HG03575 (cell line): ENCODE results near the gene GPRC5A.

ENCODE experiments used
- ATAC-seq: cut with Tn5 transposase; IDR thresholded peaks from one replicate; pipeline ENCODE4 v1.9.1; 2021; ENCODE audit not compliant: unreplicated experiment, insufficient number of reproducible peaks, low FRiP score; ENCODE audit errors: extremely low read depth

Gene GPRC5A

DNA sequence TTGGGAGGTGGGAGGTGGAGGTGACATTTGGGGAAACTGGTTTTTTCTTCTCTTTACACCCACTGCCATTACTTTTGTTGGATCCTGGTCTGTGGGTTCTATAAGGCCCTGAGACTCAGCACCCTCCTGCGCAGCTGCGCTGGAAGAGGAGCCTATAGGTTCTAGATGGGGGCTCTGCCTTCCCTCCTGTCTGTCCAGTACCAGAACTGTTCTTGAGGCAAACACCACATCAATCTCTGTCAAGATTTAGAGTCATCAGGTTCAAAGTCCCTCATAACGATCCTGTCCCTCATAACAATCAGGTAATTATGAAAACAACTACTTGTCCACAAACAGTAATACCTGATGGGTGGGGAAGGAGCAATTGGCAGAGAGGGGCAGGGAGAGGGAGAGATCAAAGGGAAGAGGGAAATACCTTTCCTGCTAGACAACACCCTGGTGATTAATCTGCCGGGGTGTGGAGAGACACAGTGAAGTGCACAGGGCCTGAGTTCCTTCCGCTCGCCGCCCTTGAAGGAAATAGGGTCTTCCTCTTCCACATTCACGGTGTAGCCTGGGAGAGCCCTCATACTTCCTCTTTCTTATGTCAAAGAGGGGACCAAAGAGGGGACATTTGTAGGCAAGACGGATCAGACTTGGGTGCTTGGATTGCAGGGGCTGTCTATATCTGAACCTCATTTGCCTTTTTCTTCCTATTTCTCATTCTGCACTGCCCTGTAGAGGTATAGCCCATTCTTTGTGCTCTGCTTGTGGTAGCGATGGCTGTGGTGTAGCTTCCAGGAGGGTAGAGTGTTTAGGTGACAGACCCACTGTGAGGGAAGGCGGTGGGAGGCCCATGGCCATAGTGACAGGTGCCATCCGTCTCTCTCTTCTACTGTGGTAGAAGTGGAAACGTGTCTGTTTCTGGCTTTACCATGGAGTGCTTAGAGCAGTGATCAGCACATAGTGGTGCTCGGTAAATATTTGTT lies 12.6 kb downstream of the GPRC5A start:
- ATAC-seq: no peak

DNA sequence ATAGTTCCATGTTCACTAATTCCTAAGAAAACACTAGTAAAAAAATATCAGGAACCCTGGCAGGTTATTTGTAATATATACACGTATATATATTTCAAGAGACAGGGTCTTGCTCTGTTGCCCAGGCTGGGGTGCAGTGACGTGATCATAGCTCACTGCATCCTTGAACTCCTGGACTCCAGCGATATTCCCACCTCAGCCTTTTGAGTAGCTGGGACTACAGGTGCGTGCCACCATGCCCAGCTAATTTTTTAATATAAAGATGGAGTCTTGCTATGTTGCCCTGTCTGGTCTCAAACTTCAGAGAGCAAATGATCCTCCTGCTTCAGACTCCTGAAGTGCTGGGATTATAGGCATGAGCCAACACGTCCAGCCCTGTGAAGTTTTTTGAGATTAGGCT lies 16.2 kb downstream of the GPRC5A start:
- ATAC-seq: no peak

DNA sequence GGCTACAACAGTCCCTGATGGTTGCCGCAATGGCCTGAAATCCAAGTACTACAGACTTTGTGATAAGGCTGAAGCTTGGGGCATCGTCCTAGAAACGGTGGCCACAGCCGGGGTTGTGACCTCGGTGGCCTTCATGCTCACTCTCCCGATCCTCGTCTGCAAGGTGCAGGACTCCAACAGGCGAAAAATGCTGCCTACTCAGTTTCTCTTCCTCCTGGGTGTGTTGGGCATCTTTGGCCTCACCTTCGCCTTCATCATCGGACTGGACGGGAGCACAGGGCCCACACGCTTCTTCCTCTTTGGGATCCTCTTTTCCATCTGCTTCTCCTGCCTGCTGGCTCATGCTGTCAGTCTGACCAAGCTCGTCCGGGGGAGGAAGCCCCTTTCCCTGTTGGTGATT lies 16.9 kb downstream of the GPRC5A start:
- no peak for ATAC-seq

DNA sequence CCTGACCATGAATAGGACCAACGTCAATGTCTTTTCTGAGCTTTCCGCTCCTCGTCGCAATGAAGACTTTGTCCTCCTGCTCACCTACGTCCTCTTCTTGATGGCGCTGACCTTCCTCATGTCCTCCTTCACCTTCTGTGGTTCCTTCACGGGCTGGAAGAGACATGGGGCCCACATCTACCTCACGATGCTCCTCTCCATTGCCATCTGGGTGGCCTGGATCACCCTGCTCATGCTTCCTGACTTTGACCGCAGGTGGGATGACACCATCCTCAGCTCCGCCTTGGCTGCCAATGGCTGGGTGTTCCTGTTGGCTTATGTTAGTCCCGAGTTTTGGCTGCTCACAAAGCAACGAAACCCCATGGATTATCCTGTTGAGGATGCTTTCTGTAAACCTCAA lies 17.3 kb downstream of the GPRC5A start:
- ATAC-seq: no peak

DNA sequence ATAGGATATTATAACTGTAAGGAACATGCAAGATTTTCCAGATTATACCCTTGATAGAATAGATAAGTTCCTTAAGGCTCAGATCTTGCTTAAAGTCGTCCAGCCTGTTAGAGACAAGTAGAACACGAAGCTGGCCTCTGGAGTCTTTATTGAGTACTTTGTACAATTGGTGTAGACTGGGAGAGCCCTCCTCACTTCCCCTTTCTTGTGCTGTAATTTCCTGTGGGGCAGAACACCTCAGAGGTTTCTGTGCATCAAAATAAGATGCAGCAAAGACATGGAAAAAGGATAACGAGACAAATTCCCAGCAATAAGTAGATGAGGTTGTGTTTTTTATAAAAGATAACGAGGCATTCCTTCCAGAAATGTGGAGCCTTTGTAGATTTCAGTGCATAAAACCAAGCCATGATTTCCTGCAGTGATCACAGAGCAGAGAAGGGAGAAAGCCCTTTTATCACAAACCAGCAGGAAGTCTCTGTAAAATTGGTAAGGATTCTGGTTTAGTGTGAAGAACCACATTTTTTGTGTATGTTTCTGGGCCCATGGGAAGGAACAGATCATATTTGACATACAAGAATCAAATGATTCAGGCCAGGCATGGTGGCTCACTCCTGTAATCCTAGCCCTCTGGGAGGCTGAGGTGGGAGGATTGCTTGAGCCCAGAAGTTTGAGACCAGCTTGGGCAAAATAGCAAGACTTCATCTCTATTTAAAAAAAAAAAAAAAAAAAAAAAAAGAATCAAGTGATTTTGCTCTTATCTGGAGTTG lies 18.0 kb downstream of the GPRC5A start:
- ATAC-seq: no peak

DNA sequence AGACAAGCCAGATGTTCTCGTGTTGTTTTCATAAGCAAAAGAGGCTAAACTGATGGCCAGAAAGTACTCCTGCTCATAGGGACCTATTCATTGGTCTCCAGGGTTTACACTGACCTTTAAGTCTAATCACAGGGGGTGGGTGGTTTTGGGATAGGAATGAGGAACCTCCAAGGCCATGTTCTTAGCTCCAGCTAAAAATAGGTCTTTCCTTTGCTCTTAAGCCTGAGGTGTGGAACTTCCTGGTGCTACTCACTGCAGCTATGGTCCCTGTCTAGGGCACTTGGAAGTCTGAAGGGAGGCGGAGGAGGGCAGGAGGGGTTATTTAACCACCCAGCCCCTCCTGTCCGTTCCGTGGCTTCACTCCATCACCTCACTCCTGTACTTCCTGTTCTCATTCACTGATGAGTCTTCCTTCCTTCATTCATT lies 18.6 kb downstream of the GPRC5A start:
- no peak for ATAC-seq

DNA sequence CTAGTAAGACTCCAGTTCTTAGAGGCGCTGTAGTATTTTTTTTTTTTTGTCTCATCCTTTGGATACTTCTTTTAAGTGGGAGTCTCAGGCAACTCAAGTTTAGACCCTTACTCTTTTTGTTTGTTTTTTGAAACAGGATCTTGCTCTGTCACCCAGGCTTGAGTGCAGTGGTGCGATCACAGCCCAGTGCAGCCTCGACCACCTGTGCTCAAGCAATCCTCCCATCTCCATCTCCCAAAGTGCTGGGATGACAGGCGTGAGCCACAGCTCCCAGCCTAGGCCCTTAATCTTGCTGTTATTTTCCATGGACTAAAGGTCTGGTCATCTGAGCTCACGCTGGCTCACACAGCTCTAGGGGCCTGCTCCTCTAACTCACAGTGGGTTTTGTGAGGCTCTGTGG lies 21.3 kb downstream of the GPRC5A start:
- ATAC-seq: no peak

DNA sequence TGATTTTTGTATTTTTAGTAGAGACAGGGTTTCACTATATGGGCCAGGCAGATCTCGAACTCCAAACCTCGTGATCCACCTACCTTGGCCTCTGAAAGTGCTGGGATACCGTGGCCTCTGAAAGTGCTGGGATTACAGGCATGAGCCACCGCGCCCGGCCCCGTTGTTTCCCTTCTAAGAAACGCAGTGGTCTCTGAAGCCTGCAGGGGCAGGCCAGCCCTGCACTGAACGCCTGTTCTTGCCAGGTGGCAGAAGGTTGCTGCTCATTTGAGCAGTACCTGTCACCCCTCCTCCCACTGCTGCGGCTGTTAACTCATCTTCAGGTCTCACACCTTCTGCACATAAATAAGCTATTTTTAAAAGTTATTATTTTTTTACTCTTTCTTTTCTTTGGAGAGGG lies 24.3 kb downstream of the GPRC5A start:
- ATAC-seq: no peak

DNA sequence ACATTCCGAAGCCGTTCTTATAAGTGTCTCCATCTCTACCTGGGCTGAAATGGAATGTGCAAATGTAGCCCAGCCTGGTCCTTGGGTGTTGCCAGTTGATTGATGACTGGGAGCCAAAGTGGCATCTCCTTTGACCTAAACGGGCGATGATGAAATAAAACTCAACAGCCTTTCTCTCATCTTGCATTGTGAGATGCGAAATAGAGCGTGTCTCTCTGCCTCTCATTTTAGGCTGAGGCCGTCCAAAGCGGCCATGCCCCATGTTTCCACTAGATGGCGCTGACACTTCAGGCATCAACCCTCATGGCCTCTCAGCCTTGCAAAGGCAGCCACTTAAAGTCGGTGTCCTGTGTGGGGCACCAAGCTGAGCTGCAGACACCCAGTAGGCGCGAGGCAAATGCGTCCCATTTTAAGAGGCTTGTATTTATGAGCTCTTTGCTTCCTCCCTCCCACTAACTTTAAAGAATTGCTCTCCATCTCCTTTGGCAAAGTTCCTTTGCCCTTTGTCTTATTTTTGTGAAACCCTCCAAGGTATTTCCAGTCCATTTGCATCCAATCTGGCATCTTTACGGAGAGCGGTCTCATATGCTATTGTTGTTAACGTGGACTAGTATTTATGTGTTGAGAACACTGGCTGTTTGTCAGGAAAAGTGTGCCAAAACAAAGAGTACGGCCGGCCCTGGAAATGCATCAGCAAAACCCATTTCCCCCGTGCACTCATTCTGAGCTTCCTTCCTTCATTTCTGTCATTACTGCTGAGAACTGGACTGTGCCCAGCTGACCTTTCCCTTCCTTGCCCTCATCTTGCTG lies 25.0 kb downstream of the GPRC5A start:
- ATAC-seq: no peak

DNA sequence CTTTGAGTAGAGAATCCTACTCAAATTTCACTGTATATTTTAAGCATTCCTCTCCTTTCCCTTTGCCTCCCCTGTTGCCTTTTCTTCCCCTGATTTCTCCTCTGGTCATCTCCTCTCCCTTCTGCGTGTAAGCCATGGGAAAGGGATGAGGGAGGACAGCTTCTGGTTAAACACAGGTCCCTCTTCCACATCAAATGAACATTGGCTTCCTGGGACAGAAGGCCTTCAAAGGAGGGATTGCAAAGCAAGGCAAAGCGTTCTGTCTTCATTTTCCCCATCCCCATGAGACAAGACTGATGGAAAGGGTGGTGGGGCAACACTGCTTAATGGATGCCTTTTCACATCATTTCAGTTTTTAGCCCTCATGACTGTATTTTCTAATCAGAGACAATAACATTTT lies 26.2 kb downstream of the GPRC5A start:
- ATAC-seq: no peak

DNA sequence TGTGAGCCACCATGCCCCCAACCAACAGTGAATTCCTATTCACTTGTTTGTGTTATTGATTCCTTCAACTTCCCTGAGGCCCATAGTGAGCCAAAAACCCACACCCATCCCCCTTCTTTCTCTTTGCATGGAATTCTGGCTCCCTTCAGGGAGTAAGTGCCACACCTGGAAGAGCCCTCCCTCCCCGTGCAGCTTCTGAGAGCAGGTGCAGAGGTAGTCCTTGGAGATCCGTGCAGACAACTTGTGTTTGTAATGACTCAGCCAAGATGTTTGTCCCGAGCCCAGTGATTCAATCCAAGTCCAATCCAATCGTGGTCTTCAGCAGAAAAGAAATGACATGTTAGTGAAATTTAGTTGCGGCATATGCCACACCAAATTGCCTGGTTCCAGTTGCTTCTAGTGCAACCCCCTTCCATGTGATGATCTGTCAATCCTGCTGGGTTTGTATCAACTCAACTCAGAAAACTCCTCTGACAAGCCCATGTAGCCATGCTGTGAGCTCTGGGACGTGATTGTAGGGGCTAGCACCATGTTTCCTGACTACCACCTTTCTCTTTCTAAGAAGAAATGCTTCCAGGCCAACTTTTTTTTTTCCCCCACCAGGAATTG lies 27.5 kb downstream of the GPRC5A start:
- no peak for ATAC-seq

DNA sequence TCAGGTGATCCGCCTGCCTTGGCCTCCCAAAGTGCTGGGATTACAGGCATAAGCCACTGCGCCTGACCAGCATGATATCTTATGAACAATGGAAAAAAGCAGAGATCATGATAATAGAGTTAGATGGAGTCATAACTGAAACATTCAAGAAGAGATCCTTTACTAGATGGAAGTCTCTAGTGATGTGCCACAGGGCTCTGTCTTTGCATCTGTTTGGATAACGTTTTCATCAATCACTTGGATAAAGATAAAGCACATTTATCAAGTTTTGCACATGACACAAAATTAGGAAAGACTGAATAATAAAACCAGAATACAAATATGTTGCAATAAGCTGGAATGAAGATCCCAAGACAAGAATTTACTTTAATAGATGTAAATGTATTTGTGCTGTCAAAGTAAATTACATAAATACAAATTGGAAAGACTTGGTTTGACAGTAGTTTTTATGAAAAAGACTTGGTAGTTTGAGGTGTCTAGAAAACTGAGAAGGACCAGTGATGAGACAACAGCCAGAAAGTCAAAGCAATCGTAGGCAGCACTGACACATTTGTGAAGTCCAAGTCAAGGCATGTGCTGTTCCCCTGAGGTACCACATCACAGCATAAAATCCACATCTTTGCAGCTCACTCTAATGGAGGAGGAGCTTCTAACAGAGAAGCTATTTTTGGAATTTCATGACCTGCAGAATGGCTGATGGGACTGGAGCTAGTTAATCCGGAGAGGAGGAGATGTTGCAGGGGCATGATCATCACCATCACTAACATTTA lies 28.5 kb downstream of the GPRC5A start:
- no peak for ATAC-seq

DNA sequence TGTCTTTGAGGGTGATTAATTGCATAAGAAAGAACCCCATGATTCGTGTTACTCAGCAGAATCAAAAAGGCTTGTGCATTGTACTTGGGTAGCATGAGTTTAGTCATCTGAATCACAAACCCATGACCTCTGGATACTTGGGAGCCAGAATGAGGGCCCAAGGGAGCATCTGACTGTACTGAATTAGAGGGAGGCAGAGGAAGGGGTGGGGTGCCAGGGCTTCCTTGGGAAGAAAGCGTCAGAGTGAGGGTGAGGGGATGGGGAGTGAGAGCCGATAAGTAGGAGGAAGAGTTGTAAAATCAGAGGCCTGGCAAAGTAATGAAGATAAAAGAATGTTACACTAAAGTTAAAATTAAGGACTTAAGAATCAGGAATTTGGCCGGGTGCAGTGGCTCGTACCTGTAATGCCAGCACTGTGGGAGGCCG lies 30.8 kb downstream of the GPRC5A start:
- no peak for ATAC-seq

DNA sequence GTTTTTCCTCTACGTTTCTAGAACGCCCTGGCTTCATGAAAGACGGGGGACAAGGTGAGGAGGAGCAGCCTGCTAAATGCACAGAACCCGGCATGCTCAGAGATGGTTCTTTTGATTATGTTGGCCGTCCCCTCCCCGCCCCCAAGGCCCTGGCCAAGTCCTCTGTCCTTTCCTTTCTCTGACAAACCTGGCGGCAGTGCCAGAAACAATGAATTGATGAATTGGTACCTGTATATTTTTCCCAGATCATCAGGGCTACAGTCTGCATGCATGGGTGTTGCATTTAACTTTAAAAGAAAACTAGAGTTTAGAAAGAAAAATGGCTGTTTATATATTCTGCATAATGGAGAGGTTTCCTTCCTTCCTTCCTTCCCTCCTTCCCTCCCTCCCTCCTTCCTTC lies 31.6 kb downstream of the GPRC5A start:
- no peak for ATAC-seq

DNA sequence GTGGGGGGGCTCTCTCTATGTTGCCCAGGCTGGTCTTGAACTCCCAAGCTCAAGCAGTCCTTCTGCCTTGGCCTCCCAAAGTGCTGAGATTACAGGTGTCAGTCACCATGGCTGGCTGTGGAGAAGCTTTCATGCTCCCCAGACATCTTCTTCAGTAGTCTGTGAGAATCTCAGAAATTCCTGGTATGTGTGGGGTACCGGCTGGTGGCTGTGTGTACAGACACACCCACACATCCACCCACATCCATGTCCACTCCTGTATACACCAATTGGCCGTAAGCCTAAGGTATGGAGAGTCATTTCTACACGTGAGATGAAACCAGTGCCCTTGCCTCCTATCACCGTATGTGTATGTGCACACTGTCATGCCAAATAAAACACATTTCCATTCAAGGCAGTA lies 32.8 kb downstream of the GPRC5A start:
- ATAC-seq: no peak

DNA sequence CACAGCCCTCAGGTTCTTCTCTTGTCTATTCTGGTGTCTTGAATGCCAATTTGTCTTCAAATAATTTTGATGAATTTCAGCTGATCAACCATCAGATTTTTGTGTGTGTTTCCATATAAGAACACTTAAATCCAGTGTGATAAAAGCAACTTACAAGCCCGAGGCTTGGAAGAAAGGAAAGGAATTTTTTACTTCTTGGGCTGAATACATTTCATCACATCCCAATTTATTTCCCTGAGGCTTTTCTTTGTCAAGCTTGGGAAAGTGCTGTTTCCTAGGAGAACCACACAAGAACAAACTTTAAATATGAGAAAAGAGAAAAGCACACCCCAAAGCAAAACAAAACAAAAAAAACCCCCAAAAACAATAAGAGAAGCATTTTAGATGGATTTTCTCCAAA lies 34.0 kb downstream of the GPRC5A start:
- ATAC-seq: no peak

DNA sequence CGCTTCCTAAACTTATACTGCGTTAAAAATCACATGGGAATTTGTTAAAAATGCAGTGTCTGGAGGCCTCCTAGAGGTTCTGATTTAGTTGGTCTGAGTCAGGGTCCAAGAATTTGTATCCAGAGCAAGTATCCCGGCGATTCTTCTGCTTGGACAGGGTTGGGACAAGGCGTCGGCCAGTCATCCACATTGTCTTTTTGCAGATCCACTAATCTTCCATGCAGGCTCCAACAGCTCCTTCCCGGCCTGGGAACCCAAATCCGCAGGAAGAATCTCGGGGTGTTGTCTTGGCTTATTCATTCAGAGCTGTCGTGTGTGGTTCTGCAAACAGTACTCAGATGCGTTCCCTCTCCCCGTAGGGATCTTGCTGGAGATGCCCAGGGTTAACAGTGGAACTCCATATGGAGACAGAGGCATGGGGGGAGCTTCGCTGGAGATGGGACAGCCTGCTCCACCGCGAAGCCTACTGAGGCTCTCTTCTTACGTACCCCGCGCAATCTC lies 35.3 kb downstream of the GPRC5A start:
- ATAC-seq: no peak
